GM21381 (cell line): ENCODE data around the gene SELPLG.
"Not testable (repeated sequence)": the region's sequence is repeated elsewhere in the genome, so short reads cannot be mapped to it uniquely, and the experiment has no call there.

ENCODE experiments used
- ATAC-seq: cut with Tn5 transposase; IDR thresholded peaks from one replicate; pipeline ENCODE4 v1.9.1; 2021; ENCODE audit warnings: mild to moderate bottlenecking, moderate library complexity; ENCODE audit not compliant: unreplicated experiment

Gene SELPLG

GRCh38 chr12:108638997-108639822, 5.5 kb upstream of the SELPLG start:
- no peak for ATAC-seq

- ATAC-seq = no peak
Observed at GRCh38 chr12:108638141-108638827, 4.6 kb upstream of the SELPLG start.

- ATAC-seq = no peak
Observed at GRCh38 chr12:108637222-108637971, 3.7 kb upstream of the SELPLG start.

GRCh38 chr12:108635997-108636808, 2.5 kb upstream of the SELPLG start:
- ATAC-seq = peak; percentile 0

- peak; percentile 44 for ATAC-seq
Observed at GRCh38 chr12:108635201-108635996, 1.7 kb upstream of the SELPLG start.

- ATAC-seq = no peak
Observed at GRCh38 chr12:108634341-108634751, 652 bp upstream of the SELPLG start.

GRCh38 chr12:108633081-108633533, 587 bp downstream of the SELPLG start:
- ATAC-seq = no peak

GRCh38 chr12:108631261-108631660, 2.4 kb downstream of the SELPLG start:
- not testable (repeated sequence) for ATAC-seq

GRCh38 chr12:108630481-108631207, 3.0 kb downstream of the SELPLG start:
- ATAC-seq = no peak

- no peak for ATAC-seq
Observed at GRCh38 chr12:108629824-108630476, 3.7 kb downstream of the SELPLG start.

- no peak for ATAC-seq
Observed at GRCh38 chr12:108629151-108629550, 4.5 kb downstream of the SELPLG start.

- ATAC-seq = no peak
Observed at GRCh38 chr12:108627134-108627920, 6.4 kb downstream of the SELPLG start.

- ATAC-seq = no peak
Observed at GRCh38 chr12:108625228-108625627, 8.5 kb downstream of the SELPLG start.

- ATAC-seq = no peak
Observed at GRCh38 chr12:108623577-108623976, 10.1 kb downstream of the SELPLG start.

- ATAC-seq = no peak
Observed at GRCh38 chr12:108622921-108623514, 10.7 kb downstream of the SELPLG start.

GRCh38 chr12:108622421-108622820, 11.3 kb downstream of the SELPLG start:
- no peak for ATAC-seq

GRCh38 chr12:108621161-108621560, 12.5 kb downstream of the SELPLG start:
- no peak for ATAC-seq
